Upper lobe of right lung (tissue), 1 donor: ENCODE results near the gene PITPNM2. TPM values are rescaled to one million over a fixed set of nuclear protein-coding genes. Genes with fewer than 3 reads are reported as not detected.
A peak's percentile ranks its signal among the peaks of the same experiment; 100 is the strongest.

Experiments used
- ATAC-seq: fragments of 200-7000 bp; cut with Tn5 transposase; one replicate; pipeline ENCODE4 v1.9.1; 2020; ENCODE audit warnings: mild to moderate bottlenecking, moderate library complexity
- DNase-seq: peaks from one replicate; pipeline ENCODE4 v3.0.0-alpha.2; 2020
- H3K27ac ChIP-seq: fragments of 200-600 bp; one replicate; pipeline ENCODE4 v1.8.0; 2022
- H3K27me3 ChIP-seq: fragments of 200-600 bp; one replicate; pipeline ENCODE4 v1.8.0; 2022; ENCODE audit warnings: mild to moderate bottlenecking
- H3K36me3 ChIP-seq: fragments of 200-600 bp; one replicate; pipeline ENCODE4 v1.8.0; 2022
- H3K4me1 ChIP-seq: fragments of 200-600 bp; one replicate; pipeline ENCODE4 v1.8.0; 2022
- H3K4me3 ChIP-seq: fragments of 200-600 bp; one replicate; pipeline ENCODE4 v1.8.0; 2022; ENCODE audit warnings: mild to moderate bottlenecking
- H3K9me3 ChIP-seq: fragments of 200-600 bp; one replicate; pipeline ENCODE4 v1.8.0; 2022
- CTCF ChIP-seq: fragments of 200-600 bp; IDR thresholded peaks from one replicate; pipeline ENCODE4 v1.8.0; 2022; ENCODE audit warnings: antibody characterized with exemption
- intact Hi-C: fragments of 100-400 bp; cut with DNase I; formaldehyde crosslinking; loops from one replicate; pipeline ENCODE4 v1.11.0; 2022
- total RNA-seq: library from RNA; stranded (reverse); fragmentation: NEBNext Ultra II Directional; extraction: Animal tissue kit (Norgen Biotek cat#: 25700); gene quantifications from one replicate; pipeline ENCODE4 v1.2.1, GENCODE V29; 2021
- donor health status: DM: no; HTN: yes; CAD: no; lungs with severe emphysema.

The PITPNM2 gene
- total RNA-seq, 1 donor from 2014 or later, result 25.9 TPM

GRCh38 chr12:123149501-123150274, 1.2 kb downstream of the PITPNM2 start:
- Histone ChIP-seq H3K36me3 (no peaks in the 10 kb centered on the region), H3K4me3 (peak overlapping the region; percentile 67), H3K27me3 (no peaks in the 10 kb centered on the region), H3K9me3 (no peaks in the 10 kb centered on the region), H3K27ac (peak overlapping the region; percentile 75), H3K4me1 (peaks cover 27% of the 10 kb centered on the region)
- no peak for DNase-seq
- peak; percentile 1 for ATAC-seq
- intact Hi-C loops, result loop anchor here (10.0 kb wide), 1 partner anchor 105 kb away; no protein-coding TSS in a partner anchor
- TF ChIP-seq CTCF, result no peak

GRCh38 chr12:123149088-123149487, 1.8 kb downstream of the PITPNM2 start:
- Histone ChIP-seq H3K4me3 (no peak overlapping the region), H3K27ac (peak overlapping the region; percentile 75), H3K36me3 (no peaks in the 10 kb centered on the region), H3K4me1 (peaks cover 27% of the 10 kb centered on the region), H3K27me3 (no peaks in the 10 kb centered on the region), H3K9me3 (no peaks in the 10 kb centered on the region)
- DNase-seq (no peak), ATAC-seq (no peak)
- TF ChIP-seq CTCF, result no peak
- intact Hi-C loops, result no loop called here

- no peak for ATAC-seq
- intact Hi-C loops, result no loop called here
- Histone ChIP-seq H3K4me3 (no peak overlapping the region), H3K36me3 (no peaks in the 10 kb centered on the region), H3K27ac (peak overlapping the region; percentile 75), H3K27me3 (no peaks in the 10 kb centered on the region), H3K9me3 (no peaks in the 10 kb centered on the region), H3K4me1 (peaks cover 31% of the 10 kb centered on the region)
- DNase-seq, result no peak
- no peak for TF ChIP-seq CTCF
Observed at GRCh38 chr12:123148655-123149054, 2.2 kb downstream of the PITPNM2 start.

GRCh38 chr12:123148223-123148622, 2.7 kb downstream of the PITPNM2 start:
- no peak overlapping the region for H3K27ac ChIP-seq
- no peak for TF ChIP-seq CTCF
- no peak for ATAC-seq
- H3K4me1 ChIP-seq, result peaks cover 36% of the 10 kb centered on the region
- H3K4me3 ChIP-seq, result no peak overlapping the region
- no peaks in the 10 kb centered on the region for H3K36me3 ChIP-seq
- no peaks in the 10 kb centered on the region for H3K9me3 ChIP-seq
- no peaks in the 10 kb centered on the region for H3K27me3 ChIP-seq
- no peak for DNase-seq
- intact Hi-C loops, result no loop called here

GRCh38 chr12:123145211-123145610, 5.7 kb downstream of the PITPNM2 start:
- Histone ChIP-seq H3K4me1 (peaks cover 59% of the 10 kb centered on the region), H3K27me3 (no peaks in the 10 kb centered on the region), H3K4me3 (no peak overlapping the region), H3K9me3 (no peaks in the 10 kb centered on the region), H3K36me3 (no peaks in the 10 kb centered on the region), H3K27ac (no peak overlapping the region)
- ATAC-seq, result no peak
- intact Hi-C loops, result no loop called here
- TF ChIP-seq CTCF, result no peak
- DNase-seq, result no peak
